ENCODE results near the gene PRKCH. TPM values are rescaled to one million over a fixed set of nuclear protein-coding genes. Genes with fewer than 3 reads are reported as not detected.
"Not testable (repeated sequence)": the region's sequence is repeated elsewhere in the genome, so short reads cannot be mapped to it uniquely, and the experiment has no call there.

Gene PRKCH
- total RNA-seq, 3 donors from 2014 or later: 109 to 141 (median 134) TPM

GRCh38 chr14:61290701-61291100 lies 30.7 kb upstream of the PRKCH start:
- DNase-seq (no peak), ATAC-seq (no peak)
- Mint-ChIP-seq H3K36me3 (ENCODE audit: insufficient read depth) (no peaks in the 10 kb centered on the region), H3K4me1 (ENCODE audit: low read depth) (peaks cover under 1% of the 10 kb centered on the region), H3K9me3 (no peaks in the 10 kb centered on the region), H3K4me3 (no peak overlapping the region), H3K27me3 (ENCODE audit: low read depth) (no peaks in the 10 kb centered on the region)

- Mint-ChIP-seq H3K27me3 (ENCODE audit: low read depth) (no peaks in the 10 kb centered on the region), H3K4me3 (no peak overlapping the region), H3K9me3 (no peaks in the 10 kb centered on the region), H3K36me3 (ENCODE audit: insufficient read depth) (no peaks in the 10 kb centered on the region), H3K4me1 (ENCODE audit: low read depth) (peaks cover 44% of the 10 kb centered on the region)
- DNase-seq (no peak), ATAC-seq (peak in 1 of 2 donors; percentile 19)
These were observed 25.2 kb upstream of the PRKCH start for GRCh38 chr14:61296151-61296550.

GRCh38 chr14:61296719-61297502 lies 24.5 kb upstream of the PRKCH start:
- Mint-ChIP-seq H3K27me3 (ENCODE audit: low read depth) (no peaks in the 10 kb centered on the region), H3K4me3 (no peak overlapping the region), H3K4me1 (ENCODE audit: low read depth) (peaks cover 44% of the 10 kb centered on the region), H3K36me3 (ENCODE audit: insufficient read depth) (no peaks in the 10 kb centered on the region), H3K9me3 (no peaks in the 10 kb centered on the region)
- no peak for DNase-seq
- peak; percentile 55 to 62 for ATAC-seq

GRCh38 chr14:61297581-61297980 lies 23.8 kb upstream of the PRKCH start:
- Mint-ChIP-seq H3K4me1 (ENCODE audit: low read depth) (peaks cover 44% of the 10 kb centered on the region), H3K9me3 (peaks cover 2% of the 10 kb centered on the region), H3K4me3 (no peak overlapping the region), H3K36me3 (ENCODE audit: insufficient read depth) (no peaks in the 10 kb centered on the region), H3K27me3 (ENCODE audit: low read depth) (no peaks in the 10 kb centered on the region)
- DNase-seq: no peak
- ATAC-seq: no peak

- Mint-ChIP-seq H3K27me3 (ENCODE audit: low read depth) (no peaks in the 10 kb centered on the region), H3K9me3 (peaks cover 4% of the 10 kb centered on the region), H3K4me3 (no peak overlapping the region), H3K36me3 (ENCODE audit: insufficient read depth) (no peaks in the 10 kb centered on the region), H3K4me1 (ENCODE audit: low read depth) (peaks cover 44% of the 10 kb centered on the region)
- ATAC-seq: no peak
- no peak for DNase-seq
These were observed 22.6 kb upstream of the PRKCH start for GRCh38 chr14:61298824-61299223.

GRCh38 chr14:61300209-61300608 lies 21.2 kb upstream of the PRKCH start:
- no peaks in the 10 kb centered on the region for H3K27me3 Mint-ChIP-seq (ENCODE audit: low read depth)
- peaks cover 4% of the 10 kb centered on the region for H3K9me3 Mint-ChIP-seq
- no peak for ATAC-seq
- H3K4me1 Mint-ChIP-seq (ENCODE audit: low read depth): peaks cover 44% of the 10 kb centered on the region
- no peak overlapping the region for H3K4me3 Mint-ChIP-seq
- no peak for DNase-seq
- no peaks in the 10 kb centered on the region for H3K36me3 Mint-ChIP-seq (ENCODE audit: insufficient read depth)

GRCh38 chr14:61300754-61301153 lies 20.6 kb upstream of the PRKCH start:
- peaks cover 44% of the 10 kb centered on the region for H3K4me1 Mint-ChIP-seq (ENCODE audit: low read depth)
- no peak overlapping the region for H3K4me3 Mint-ChIP-seq
- ATAC-seq: no peak
- no peaks in the 10 kb centered on the region for H3K27me3 Mint-ChIP-seq (ENCODE audit: low read depth)
- no peak for DNase-seq
- peaks cover 3% of the 10 kb centered on the region for H3K36me3 Mint-ChIP-seq (ENCODE audit: insufficient read depth)
- H3K9me3 Mint-ChIP-seq: peaks cover 7% of the 10 kb centered on the region

GRCh38 chr14:61304688-61305087 lies 16.7 kb upstream of the PRKCH start:
- H3K36me3 Mint-ChIP-seq (ENCODE audit: insufficient read depth): peaks cover 18% of the 10 kb centered on the region
- no peak for ATAC-seq
- no peaks in the 10 kb centered on the region for H3K27me3 Mint-ChIP-seq (ENCODE audit: low read depth)
- H3K4me3 Mint-ChIP-seq: no peak overlapping the region
- H3K4me1 Mint-ChIP-seq (ENCODE audit: low read depth): peaks cover 16% of the 10 kb centered on the region
- DNase-seq: no peak
- peaks cover 21% of the 10 kb centered on the region for H3K9me3 Mint-ChIP-seq

- no peak for ATAC-seq
- no peak for DNase-seq
- peaks cover 7% of the 10 kb centered on the region for H3K4me1 Mint-ChIP-seq (ENCODE audit: low read depth)
- no peak overlapping the region for H3K4me3 Mint-ChIP-seq
- H3K27me3 Mint-ChIP-seq (ENCODE audit: low read depth): no peaks in the 10 kb centered on the region
- H3K36me3 Mint-ChIP-seq (ENCODE audit: insufficient read depth): peaks cover 28% of the 10 kb centered on the region
- H3K9me3 Mint-ChIP-seq: peaks cover 33% of the 10 kb centered on the region
These were observed 13.2 kb upstream of the PRKCH start for GRCh38 chr14:61308198-61308597.

GRCh38 chr14:61308701-61309100 lies 12.7 kb upstream of the PRKCH start:
- Mint-ChIP-seq H3K36me3 (ENCODE audit: insufficient read depth) (peaks cover 28% of the 10 kb centered on the region), H3K9me3 (peaks cover 33% of the 10 kb centered on the region)
- H3K4me3 Mint-ChIP-seq; DNase-seq; H3K4me1 Mint-ChIP-seq (ENCODE audit: low read depth); H3K27me3 Mint-ChIP-seq (ENCODE audit: low read depth); ATAC-seq: not testable (repeated sequence)

- Mint-ChIP-seq H3K36me3 (ENCODE audit: insufficient read depth) (peaks cover 11% of the 10 kb centered on the region), H3K9me3 (peaks cover 20% of the 10 kb centered on the region), H3K27me3 (ENCODE audit: low read depth) (no peaks in the 10 kb centered on the region), H3K4me3 (no peak overlapping the region), H3K4me1 (ENCODE audit: low read depth) (no peaks in the 10 kb centered on the region)
- no peak for DNase-seq
- ATAC-seq: no peak
These were observed 6.1 kb upstream of the PRKCH start for GRCh38 chr14:61315313-61315712.

- DNase-seq (no peak), ATAC-seq (no peak)
- H3K4me3 Mint-ChIP-seq: no peak overlapping the region
- H3K4me1 Mint-ChIP-seq (ENCODE audit: low read depth): peaks cover 8% of the 10 kb centered on the region
- H3K27me3 Mint-ChIP-seq (ENCODE audit: low read depth): no peaks in the 10 kb centered on the region
- H3K36me3 Mint-ChIP-seq (ENCODE audit: insufficient read depth): peaks cover 13% of the 10 kb centered on the region
- H3K9me3 Mint-ChIP-seq: peaks cover 9% of the 10 kb centered on the region
These were observed 2.3 kb upstream of the PRKCH start for GRCh38 chr14:61319086-61319485.

- Mint-ChIP-seq H3K27me3 (ENCODE audit: low read depth) (no peaks in the 10 kb centered on the region), H3K4me1 (ENCODE audit: low read depth) (peaks cover 10% of the 10 kb centered on the region), H3K4me3 (no peak overlapping the region), H3K36me3 (ENCODE audit: insufficient read depth) (peaks cover 11% of the 10 kb centered on the region), H3K9me3 (peaks cover 2% of the 10 kb centered on the region)
- ATAC-seq: no peak
- no peak for DNase-seq
These were observed 1.7 kb upstream of the PRKCH start for GRCh38 chr14:61319706-61320105.

- Mint-ChIP-seq H3K36me3 (ENCODE audit: insufficient read depth) (peaks cover 11% of the 10 kb centered on the region), H3K4me1 (ENCODE audit: low read depth) (peaks cover 15% of the 10 kb centered on the region)
- ATAC-seq; H3K9me3 Mint-ChIP-seq; H3K4me3 Mint-ChIP-seq; DNase-seq; H3K27me3 Mint-ChIP-seq (ENCODE audit: low read depth): not testable (repeated sequence)
These were observed 1.2 kb upstream of the PRKCH start for GRCh38 chr14:61320170-61320569.

GRCh38 chr14:61320806-61321384 lies 484 bp upstream of the PRKCH start:
- Mint-ChIP-seq H3K4me3 (peak overlapping the region; percentile 75), H3K9me3 (no peaks in the 10 kb centered on the region), H3K36me3 (ENCODE audit: insufficient read depth) (peaks cover 17% of the 10 kb centered on the region), H3K27me3 (ENCODE audit: low read depth) (no peaks in the 10 kb centered on the region), H3K4me1 (ENCODE audit: low read depth) (peaks cover 21% of the 10 kb centered on the region)
- ATAC-seq (no peak), DNase-seq (no peak)
